D721Med (cell line): ENCODE results near the gene EIF4E1B.

Source experiments
- DNase-seq: peaks from one replicate; pipeline ENCODE4 v3.0.0; 2011; ENCODE audit warnings: low spot score; ENCODE audit not compliant: insufficient read length
- FAIRE-seq: peaks from 2 replicates; lab custom pipeline; 2011; peaks lifted over from hg19 to GRCh38; lab: Jason Lieb, UNC
- CTCF ChIP-seq: IDR thresholded peaks from 2 replicates; pipeline ENCODE4 v1.5.1; 2012; ENCODE audit warnings: mild to moderate bottlenecking, control low read depth; ENCODE audit not compliant: insufficient read depth; ENCODE audit errors: missing control alignments

EIF4E1B gene

GRCh38 chr5:176626876-176627236 lies 3.6 kb upstream of the EIF4E1B start:
- DNase-seq (no peak), FAIRE-seq (no peak)
- no peak for TF ChIP-seq CTCF

DNA sequence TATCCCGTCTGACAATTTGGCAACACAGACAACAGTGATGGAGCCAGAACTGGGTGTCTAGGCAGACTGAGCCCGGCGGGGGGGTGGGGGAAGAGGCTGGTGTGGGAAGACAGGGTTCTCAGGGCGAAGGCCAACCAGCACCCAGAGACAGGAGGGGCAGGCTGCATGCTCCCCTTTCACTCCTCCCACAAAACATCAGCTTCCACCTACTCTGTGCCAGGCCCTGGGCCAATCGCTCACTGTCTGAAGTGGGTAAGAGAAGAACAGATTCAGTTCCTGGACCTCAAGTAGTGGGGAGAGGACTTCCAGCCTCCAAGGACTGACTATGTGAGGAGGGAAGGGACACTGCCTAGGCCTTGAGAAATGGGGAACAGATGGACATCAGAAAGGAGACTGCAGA lies 2.9 kb upstream of the EIF4E1B start:
- no peak for FAIRE-seq

GRCh38 chr5:176628406-176629228 lies 1.9 kb upstream of the EIF4E1B start:
- no peak for TF ChIP-seq CTCF
- FAIRE-seq: no peak
- no peak for DNase-seq

More for the DNA sequence above, 2.9 kb upstream of the EIF4E1B start:
- TF ChIP-seq CTCF: no peak
- no peak for DNase-seq

GRCh38 chr5:176629317-176629852 lies 1.1 kb upstream of the EIF4E1B start:
- TF ChIP-seq CTCF: no peak
- FAIRE-seq (no peak), DNase-seq (no peak)

DNA sequence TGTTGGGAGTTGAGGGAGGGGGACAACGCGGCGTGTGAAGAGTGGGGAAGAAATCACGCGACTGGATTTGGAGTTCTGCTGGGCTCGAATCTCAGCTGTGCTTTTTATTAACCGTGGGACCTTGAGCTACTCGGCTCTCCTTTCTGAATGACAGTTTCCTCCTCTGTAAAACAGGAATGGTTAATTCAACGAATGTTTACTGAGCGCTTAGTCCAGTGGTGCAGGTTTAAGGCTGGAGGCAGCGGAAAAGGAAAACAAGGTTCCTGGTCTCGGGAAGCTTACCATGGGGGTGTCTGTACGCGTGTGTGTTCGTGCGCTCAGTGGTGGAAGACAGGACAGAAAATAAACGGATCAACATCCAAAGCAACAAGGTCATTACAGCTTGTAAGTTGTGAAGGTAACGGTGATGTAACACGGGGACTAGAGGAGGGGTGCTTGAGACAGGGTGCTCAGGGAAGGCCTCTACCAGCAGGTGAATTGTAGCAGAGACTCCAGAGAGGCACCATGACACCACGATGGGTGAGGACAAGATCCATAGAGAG lies 277 bp downstream of the EIF4E1B start:
- DNase-seq: no peak
- no peak for FAIRE-seq
- no peak for TF ChIP-seq CTCF

DNA sequence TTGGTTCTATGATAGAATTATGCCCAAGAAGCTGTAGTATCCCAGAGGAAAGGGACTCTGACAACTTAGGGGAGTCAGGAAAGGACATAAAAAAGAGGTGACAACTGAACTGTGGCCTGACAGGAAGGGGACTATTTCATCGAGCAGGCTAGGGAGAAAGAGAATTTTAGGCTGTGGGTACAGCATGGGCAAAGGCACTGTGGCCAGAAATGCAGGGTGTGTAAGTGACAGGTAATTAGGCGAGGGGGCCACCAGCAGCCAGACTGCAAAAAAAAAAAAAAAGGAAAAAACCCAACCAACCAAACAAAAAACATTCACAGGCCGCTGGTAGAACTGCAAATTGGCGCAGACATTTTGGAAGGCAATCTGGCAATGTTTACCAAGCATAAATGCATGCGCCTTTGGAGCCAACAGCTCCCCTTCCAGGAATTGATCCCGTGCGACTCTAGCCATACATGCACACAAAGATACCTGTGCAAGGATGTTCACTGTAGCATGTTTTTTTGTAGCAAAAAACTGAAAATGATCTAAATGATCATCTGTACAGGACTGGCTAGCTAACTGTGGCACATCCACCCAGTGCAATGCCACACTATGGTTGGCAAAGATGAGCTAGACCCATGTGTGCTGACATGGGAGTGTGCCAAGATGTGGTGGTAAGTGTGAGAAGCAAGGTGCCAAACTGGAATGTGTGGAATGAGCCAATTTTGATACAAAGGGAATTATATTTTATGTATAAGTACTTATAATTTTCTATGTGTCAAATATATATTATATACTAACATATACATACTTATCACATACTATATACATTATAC lies 1.1 kb downstream of the EIF4E1B start:
- no peak for FAIRE-seq
- DNase-seq: no peak

More for the DNA sequence above, 1.1 kb downstream of the EIF4E1B start:
- no peak for TF ChIP-seq CTCF
